Panc1 (cell line): Measurements from ENCODE around the gene MAPK8IP3. TPM values are rescaled to one million over a fixed set of nuclear protein-coding genes. Genes with fewer than 3 reads are reported as not detected.

ENCODE experiments used
- ATAC-seq: fragments of 200-7000 bp; cut with Tn5 transposase; 2 replicates; pipeline ENCODE4 v1.9.1; 2020; ENCODE audit warnings: mild to moderate bottlenecking, moderate library complexity
- BruUV-seq: library from RNA; stranded (reverse); fragments of 400-500 nt; replicated peaks from 2 replicates; lab custom pipeline; 2021; lab: Mats Ljungman, UMichigan
- CTCF ChIA-PET: fragments of 300-600 bp; sonication (Branson Sonifier 250); formaldehyde crosslinking; loops from one replicate; lab custom pipeline; 2022; ENCODE audit warnings: antibody characterized with exemption; lab: Charles Lee
- POLR2A ChIA-PET: fragments of 300-600 bp; sonication (Branson Sonifier 250); formaldehyde crosslinking; loops from one replicate; lab custom pipeline; 2022; ENCODE audit warnings: antibody characterized with exemption; lab: Charles Lee
- DNase-seq: peaks from one replicate; pipeline ENCODE4 v3.0.0-alpha.2; 2010; ENCODE audit warnings: low read depth, low spot score
- H3K27ac ChIP-seq: 2 replicates; pipeline ENCODE4 v1.5.1; 2011; ENCODE audit warnings: mild to moderate bottlenecking, low read length, inconsistent platforms
- H3K27me3 ChIP-seq: fragments of 200-500 bp; sonication (Bioruptor generic); 2 replicates; pipeline ENCODE4 v1.6.0; 2014; ENCODE audit warnings: low read length, inconsistent platforms; ENCODE audit not compliant: control insufficient read depth, insufficient read depth
- H3K36me3 ChIP-seq: fragments of 200-500 bp; sonication (Bioruptor generic); 2 replicates; pipeline ENCODE4 v1.5.1; 2014; ENCODE audit warnings: inconsistent platforms, mild to moderate bottlenecking, low read length, moderate library complexity; ENCODE audit not compliant: control insufficient read depth, insufficient read depth
- H3K4me1 ChIP-seq: 2 replicates; pipeline ENCODE4 v1.5.1; 2011; ENCODE audit warnings: inconsistent platforms, mild to moderate bottlenecking, low read length, moderate library complexity; ENCODE audit not compliant: control insufficient read depth, insufficient read depth
- H3K4me3 ChIP-seq, 2 experiments: 2 replicates each; pipeline ENCODE4 v1.5.1; 2011 to 2012; ENCODE audit warnings: low read depth in 2 of 2, low read length in 2 of 2, mild to moderate bottlenecking in 2 of 2, inconsistent platforms in 1 of 2, moderate library complexity in 1 of 2
- H3K9me3 ChIP-seq: fragments of 200-500 bp; sonication (Bioruptor generic); 2 replicates; pipeline ENCODE4 v1.5.1; 2014; ENCODE audit warnings: low read depth, mild to moderate bottlenecking, inconsistent platforms, low read length, moderate library complexity; ENCODE audit not compliant: control insufficient read depth, insufficient read depth
- POLR2AphosphoS5 ChIP-seq: IDR thresholded peaks from 2 replicates; pipeline ENCODE4 v1.6.1; 2012; ENCODE audit warnings: mild to moderate bottlenecking, low read depth, low read length, moderate library complexity
- REST ChIP-seq, 2 experiments: IDR thresholded peaks; 2 replicates each; pipeline ENCODE4 v1.6.1; 2011 to 2012; ENCODE audit warnings: low read depth in 2 of 2, control low read depth in 1 of 2, low read length in 1 of 2, mild to moderate bottlenecking in 1 of 2, moderate library complexity in 1 of 2; ENCODE audit not compliant: insufficient read depth in 1 of 2
- SIN3A ChIP-seq: IDR thresholded peaks from 2 replicates; pipeline ENCODE4 v1.6.1; 2012; ENCODE audit warnings: low read depth, mild to moderate bottlenecking, low read length, moderate library complexity, borderline replicate concordance; ENCODE audit not compliant: insufficient read depth
- TCF7L2 ChIP-seq: IDR thresholded peaks from 2 replicates; pipeline ENCODE4 v1.6.1; 2011; ENCODE audit warnings: mild to moderate bottlenecking, low read depth, low read length, inconsistent platforms
- in situ Hi-C: cut with HindIII; loops from 2 replicates; pipeline ENCODE4 v1.10.0; 2016; ENCODE audit warnings: low sequenced_read_pairs, low pct_unique_long_range_greater_than_20kb
- intact Hi-C: fragments of 100-400 bp; cut with micrococcal nuclease; formaldehyde crosslinking; loops from one replicate; pipeline ENCODE4 v1.10.0; 2022; ENCODE audit not compliant: unreplicated experiment
- total RNA-seq: library from RNA; stranded (reverse); gene quantifications from one replicate; pipeline ENCODE4 v1.2.1, GENCODE V29; 2021; ENCODE audit not compliant: unreplicated experiment
- TF ChIP-seq, protein P1 (sequence below): fragments of 450-650 bp; IDR thresholded peaks from 2 replicates; pipeline ENCODE4 v1.5.1; 2017; ENCODE audit warnings: mild to moderate bottlenecking

Gene MAPK8IP3
- total RNA-seq, 1 experiment from 2014 or later, result 108 TPM

DNA sequence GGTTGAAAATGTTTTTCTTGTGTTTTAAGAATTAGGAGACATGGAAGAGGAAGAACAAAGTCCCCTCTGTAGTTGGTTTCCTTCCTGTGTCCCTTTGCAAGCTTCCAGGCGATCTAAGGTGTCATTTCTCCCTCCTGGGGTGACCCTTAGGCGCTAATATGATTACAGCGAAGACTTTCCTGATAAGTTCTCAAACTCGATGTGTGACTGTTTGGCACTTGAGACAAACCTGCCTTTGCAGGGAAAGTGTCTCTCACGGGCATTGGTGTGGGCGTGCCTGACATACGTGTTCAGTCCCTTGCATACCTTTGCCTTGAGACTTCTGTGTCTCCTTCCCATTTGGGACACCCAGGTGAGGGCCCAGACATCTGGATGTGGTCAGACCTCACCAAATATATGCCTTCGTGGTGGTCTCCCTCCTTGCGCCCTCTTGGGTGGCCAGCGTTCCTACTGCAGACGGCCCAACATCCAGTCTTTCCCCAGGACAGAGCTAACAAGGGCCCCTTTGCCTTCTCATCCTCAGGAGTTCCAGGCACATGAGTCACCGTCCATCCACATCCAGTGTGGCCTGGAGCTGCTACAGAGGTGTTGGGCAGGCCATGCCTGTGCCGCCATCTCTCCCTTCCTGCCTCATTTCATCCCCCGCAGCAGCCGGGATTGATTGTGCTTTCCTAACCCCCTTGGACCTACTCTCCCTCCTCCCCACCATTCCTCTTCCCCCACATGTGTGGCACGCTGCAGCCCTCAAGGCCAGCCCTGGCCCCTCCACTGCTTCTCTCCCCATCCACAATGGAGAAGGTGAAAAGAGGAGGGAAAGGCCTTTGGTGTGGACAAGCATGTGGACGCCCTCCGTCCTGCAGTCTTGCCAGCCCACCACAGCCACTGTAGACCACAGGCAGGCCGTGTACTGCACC, 31.0 kb upstream of the MAPK8IP3 start:
- in situ Hi-C loops, result no loop called here
- Histone ChIP-seq H3K27ac (peak overlapping the region; percentile 39; the same call in 1 of the 2 replicates), H3K9me3 (no peaks in the 10 kb centered on the region), H3K36me3 (peaks cover 7% of the 10 kb centered on the region), H3K4me1 (peaks cover 3% of the 10 kb centered on the region), H3K4me3 (no peak overlapping the region), H3K27me3 (no peaks in the 10 kb centered on the region)
- DNase-seq (no peak), ATAC-seq (no peak)
- TF ChIP-seq REST (IDR thresholded peaks at IDR 0.05; ENCODE audit: insufficient read depth in 1 of 2, low read depth in 2 of 2, low read length in 1 of 2) (no peak), POLR2AphosphoS5 (no peak), SIN3A (no peak), TCF7L2 (no peak)
- TF ChIP-seq, protein P1, sequence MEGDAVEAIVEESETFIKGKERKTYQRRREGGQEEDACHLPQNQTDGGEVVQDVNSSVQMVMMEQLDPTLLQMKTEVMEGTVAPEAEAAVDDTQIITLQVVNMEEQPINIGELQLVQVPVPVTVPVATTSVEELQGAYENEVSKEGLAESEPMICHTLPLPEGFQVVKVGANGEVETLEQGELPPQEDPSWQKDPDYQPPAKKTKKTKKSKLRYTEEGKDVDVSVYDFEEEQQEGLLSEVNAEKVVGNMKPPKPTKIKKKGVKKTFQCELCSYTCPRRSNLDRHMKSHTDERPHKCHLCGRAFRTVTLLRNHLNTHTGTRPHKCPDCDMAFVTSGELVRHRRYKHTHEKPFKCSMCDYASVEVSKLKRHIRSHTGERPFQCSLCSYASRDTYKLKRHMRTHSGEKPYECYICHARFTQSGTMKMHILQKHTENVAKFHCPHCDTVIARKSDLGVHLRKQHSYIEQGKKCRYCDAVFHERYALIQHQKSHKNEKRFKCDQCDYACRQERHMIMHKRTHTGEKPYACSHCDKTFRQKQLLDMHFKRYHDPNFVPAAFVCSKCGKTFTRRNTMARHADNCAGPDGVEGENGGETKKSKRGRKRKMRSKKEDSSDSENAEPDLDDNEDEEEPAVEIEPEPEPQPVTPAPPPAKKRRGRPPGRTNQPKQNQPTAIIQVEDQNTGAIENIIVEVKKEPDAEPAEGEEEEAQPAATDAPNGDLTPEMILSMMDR, result no peak
- ChIA-PET POLR2A (no interaction called here), CTCF (no interaction called here)
- no TSS peak for BruUV-seq
- intact Hi-C loops, result no loop called here

DNA sequence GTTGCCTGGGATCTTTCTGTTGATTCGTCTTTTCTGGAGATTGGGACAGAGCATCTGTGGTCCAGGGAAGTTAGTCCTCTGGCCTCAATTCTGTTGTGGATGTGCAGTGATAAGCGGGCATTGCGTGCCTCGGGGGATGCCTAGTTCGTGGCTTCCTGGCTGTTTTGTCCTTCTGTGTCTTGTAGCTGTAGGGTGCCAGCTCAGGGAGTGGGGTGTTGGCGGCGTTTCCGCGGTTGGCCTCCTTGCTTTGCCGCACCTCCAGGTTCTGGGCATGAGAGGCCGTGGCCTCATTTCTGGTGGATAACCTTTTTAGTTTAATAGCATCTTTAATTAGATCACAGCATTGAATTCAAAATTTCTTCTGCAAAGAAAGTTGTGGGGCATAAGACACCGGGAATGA, 29.3 kb upstream of the MAPK8IP3 start:
- ATAC-seq (no peak), DNase-seq (no peak)
- H3K36me3 ChIP-seq, result peaks cover 7% of the 10 kb centered on the region
- in situ Hi-C loops, result no loop called here
- no peaks in the 10 kb centered on the region for H3K27me3 ChIP-seq
- no peak overlapping the region for H3K4me3 ChIP-seq
- no peak for TF ChIP-seq TCF7L2
- TF ChIP-seq, protein P1, result no peak
- no peak for TF ChIP-seq POLR2AphosphoS5
- no peak for TF ChIP-seq REST (IDR thresholded peaks at IDR 0.05; ENCODE audit: insufficient read depth in 1 of 2, low read depth in 2 of 2, low read length in 1 of 2)
- TF ChIP-seq SIN3A, result no peak
- H3K4me1 ChIP-seq, result peaks cover 18% of the 10 kb centered on the region
- no peak overlapping the region for H3K27ac ChIP-seq
- ChIA-PET POLR2A (interaction anchor here (0.7 kb wide), 1 partner anchor 224 kb away, joined by 3 read pairs; no protein-coding TSS in a partner anchor), CTCF (no interaction called here)
- BruUV-seq, result no TSS peak
- no peaks in the 10 kb centered on the region for H3K9me3 ChIP-seq
- intact Hi-C loops, result no loop called here
